HG02642 (cell line): ENCODE results near the gene NUP58.
A peak's percentile ranks its signal among the peaks of the same experiment; 100 is the strongest.
"Not testable (repeated sequence)": the region's sequence is repeated elsewhere in the genome, so short reads cannot be mapped to it uniquely, and the experiment has no call there.

Experiments used
- ATAC-seq: cut with Tn5 transposase; IDR thresholded peaks from one replicate; pipeline ENCODE4 v1.9.1; 2021; ENCODE audit warnings: mild to moderate bottlenecking; ENCODE audit not compliant: unreplicated experiment, poor library complexity

NUP58 gene

DNA sequence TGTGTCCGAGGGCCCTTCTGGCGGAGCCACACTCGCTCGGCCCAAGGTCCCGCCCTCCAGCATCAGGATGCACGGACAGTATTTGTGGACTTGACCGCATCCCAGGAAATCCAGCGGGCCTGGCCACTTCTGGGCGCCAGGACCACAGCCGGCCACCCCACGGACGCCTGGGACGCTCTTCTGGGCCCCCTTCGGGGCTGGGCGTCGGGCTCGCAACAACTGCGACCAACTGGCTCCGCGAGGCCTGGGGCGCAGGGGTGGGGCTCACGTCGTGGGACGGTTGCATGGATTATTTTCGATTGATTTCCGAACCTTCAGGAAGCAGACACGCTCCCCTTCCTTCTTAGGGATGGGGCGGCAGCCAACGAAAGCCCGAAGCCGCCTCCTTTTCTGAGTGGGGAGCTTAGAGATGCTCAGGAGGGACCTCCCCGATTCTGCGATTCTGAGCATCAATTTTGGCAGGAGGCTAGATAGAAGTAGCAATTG, 521 bp upstream of the NUP58 start:
- peak; percentile 30 for ATAC-seq

- no peak for ATAC-seq
Observed at GRCh38 chr13:25302121-25302520, 696 bp downstream of the NUP58 start.

GRCh38 chr13:25306671-25307464, 5.4 kb downstream of the NUP58 start:
- ATAC-seq: no peak

- ATAC-seq: no peak
Observed at GRCh38 chr13:25310891-25311290, 9.5 kb downstream of the NUP58 start.

- not testable (repeated sequence) for ATAC-seq
Observed at GRCh38 chr13:25318946-25319345, 17.5 kb downstream of the NUP58 start.

- ATAC-seq: no peak
Observed at GRCh38 chr13:25319771-25320170, 18.3 kb downstream of the NUP58 start.

GRCh38 chr13:25324100-25324499, 22.7 kb downstream of the NUP58 start:
- no peak for ATAC-seq

DNA sequence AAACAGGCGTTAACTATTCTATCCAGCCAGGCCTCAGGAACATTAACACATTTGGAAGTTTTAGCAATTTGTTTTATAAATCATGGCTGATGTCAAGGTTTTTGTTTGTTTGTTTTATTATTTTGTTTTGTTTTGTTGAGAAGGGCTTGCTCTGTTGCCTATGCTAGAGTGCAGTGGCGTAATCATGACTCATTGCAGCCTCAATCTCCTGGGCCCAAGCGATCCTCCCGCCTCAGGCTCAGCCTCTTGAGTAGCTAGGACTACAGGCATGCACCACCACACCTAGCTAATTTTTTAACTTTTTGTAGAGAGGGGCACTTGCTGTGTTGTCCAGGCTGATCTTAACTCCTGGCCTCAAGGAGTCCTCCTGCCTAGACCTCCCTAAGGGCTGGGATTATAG, 28.3 kb downstream of the NUP58 start:
- ATAC-seq: no peak

GRCh38 chr13:25330541-25330940, 29.1 kb downstream of the NUP58 start:
- no peak for ATAC-seq

- ATAC-seq: no peak
Observed at GRCh38 chr13:25335856-25336255, 34.4 kb downstream of the NUP58 start.

DNA sequence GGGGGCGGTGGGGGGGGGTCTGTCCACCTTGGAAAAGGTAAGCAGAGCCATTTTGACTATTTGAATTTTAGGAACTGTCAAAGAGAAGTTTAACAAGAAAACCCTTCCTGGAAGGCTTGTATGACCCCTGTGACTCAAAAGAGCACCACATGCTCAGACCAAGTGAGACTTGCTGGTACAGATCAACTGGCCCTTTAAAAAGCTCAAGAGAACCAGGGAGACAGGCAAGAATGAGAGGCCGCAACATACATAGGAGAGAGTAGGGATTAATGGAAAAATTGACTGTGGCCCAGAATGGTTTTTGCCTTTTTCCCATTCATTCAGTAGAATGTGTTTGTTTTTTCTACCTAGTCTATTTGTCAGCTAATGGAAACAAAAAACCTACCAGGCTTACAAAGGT, 44.2 kb downstream of the NUP58 start:
- no peak for ATAC-seq

GRCh38 chr13:25347151-25347550, 45.7 kb downstream of the NUP58 start:
- no peak for ATAC-seq

DNA sequence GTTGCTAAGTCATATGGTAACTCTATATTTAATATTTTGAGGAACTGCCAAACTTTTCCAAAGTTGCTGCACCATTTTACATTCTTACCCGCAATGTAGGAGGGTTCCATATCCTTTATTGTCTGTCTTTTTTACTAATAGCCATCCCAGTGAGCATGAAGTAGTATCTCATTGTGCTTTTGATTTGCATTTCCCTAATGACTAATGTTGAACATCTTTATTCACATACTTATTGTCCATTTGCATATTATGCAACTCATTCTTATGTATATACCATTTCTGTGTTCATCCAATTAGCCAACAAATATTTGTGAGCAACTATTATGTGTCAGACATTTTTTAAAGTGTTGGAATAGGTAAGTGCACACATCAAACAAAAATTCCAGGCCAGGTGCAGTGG, 50.0 kb downstream of the NUP58 start:
- no peak for ATAC-seq

GRCh38 chr13:25352230-25352629, 50.8 kb downstream of the NUP58 start:
- no peak for ATAC-seq

DNA sequence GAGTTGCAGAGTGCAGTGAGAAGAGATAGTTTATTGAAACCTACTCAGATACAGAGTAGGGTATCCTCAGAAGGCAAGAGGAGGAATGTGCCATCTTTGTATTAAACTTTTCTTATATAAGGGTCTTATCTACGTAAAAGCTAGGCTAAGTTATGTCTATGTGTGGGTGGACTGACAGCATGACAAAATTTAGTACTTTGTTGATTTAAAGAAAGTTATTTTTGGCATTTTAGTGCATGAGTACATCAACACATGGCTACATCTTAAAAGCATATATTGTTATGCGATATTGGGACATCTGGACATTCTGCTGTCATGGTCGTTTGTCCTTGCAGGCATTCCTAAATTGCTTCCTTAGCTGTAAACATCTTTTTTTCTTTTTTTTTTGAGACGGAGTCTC, 51.4 kb downstream of the NUP58 start:
- ATAC-seq: no peak

DNA sequence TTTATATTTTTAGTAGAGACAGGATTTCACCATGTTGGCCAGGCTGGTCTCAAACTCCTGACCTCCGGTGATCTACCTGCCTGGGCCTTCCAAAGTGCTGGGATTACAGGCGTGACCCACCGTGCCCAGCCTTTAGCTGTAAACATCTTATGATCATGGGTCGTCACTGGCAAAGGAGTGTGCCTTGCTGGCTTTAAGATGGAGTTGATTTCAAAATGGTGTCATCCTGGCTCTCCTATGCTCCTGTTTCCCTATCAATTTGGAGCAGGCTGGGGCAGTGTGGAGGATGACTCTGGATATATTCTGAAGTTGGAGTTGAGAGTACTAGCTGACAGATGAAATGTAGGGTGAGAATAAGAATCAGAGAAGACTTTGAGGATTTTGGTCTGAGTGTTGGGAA, 51.9 kb downstream of the NUP58 start:
- no peak for ATAC-seq

DNA sequence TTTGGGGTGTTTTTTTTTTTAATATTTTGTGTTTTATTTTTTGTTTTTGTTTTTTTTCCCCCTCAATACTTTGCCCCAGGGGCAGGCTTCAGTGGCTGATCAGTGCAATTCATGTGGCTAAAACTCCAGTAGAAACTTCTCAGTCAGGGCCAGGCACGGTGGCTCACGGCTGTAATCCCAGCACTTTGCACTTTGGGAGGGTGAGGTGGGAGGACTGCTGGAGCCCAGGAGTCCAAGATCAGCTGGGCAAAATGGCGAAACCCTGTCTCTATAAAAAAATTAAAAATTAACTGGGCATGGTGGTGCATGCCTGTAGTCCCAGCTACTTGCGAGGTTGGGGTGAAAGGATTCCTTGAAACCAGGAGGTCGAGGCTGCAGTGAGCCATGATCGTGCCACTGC, 53.0 kb downstream of the NUP58 start:
- ATAC-seq: no peak

- ATAC-seq: not testable (repeated sequence)
Observed at GRCh38 chr13:25360443-25360842, 59.0 kb downstream of the NUP58 start.

GRCh38 chr13:25365720-25366235, 64.4 kb downstream of the NUP58 start:
- ATAC-seq: no peak

DNA sequence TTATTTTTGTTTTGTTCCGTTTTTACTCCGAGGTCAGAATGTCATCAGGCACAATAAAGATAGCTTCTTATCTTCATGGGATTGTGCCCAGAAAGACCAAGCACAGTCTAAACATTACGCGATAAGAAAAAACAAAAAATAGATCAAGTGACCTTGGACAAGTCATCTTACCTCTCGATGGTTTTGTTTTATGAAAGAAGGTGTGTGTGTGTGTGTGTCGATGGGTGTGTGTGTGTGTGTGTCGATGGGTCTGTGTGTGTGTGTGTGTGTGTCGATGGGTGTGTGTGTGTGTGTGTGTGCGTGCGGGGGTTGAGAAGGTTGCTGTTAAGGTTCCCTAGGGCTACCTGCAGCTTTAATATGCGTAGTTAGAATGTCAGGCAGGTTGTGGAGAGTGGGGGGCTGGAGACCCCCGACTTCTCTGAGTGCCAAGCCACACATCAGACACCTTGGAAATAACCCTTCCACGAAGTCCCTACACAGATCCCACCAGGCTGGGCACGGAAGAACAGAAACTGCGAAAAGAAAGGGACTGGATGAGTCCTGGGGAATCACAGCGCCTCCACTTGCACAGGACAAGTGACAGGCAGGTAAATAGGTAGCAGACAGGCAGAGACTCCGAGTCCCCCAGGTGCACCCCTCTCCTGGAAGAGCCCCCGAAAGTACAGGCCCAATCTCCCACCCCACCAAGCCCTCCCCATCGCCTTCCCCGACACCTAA, 69.9 kb downstream of the NUP58 start:
- ATAC-seq: no peak

GRCh38 chr13:25371875-25372283, 70.5 kb downstream of the NUP58 start, which contains the start of gene ATP8A2:
Gene ATP8A2, plus strand, starts transcription at chr13:25371974. Its CDS starts 239 bp downstream, at chr13:25372213.
- no peak for ATAC-seq
